SK-N-SH (cell line): ENCODE results near the gene SFXN3. TPM values are rescaled to one million over a fixed set of nuclear protein-coding genes. Genes with fewer than 3 reads are reported as not detected.

Experiments used
- CTCF ChIA-PET: fragments of 300-600, 350-600 bp; formaldehyde crosslinking; extraction: SDS; loops from one replicate; lab custom pipeline; 2021; lab: Yijun Ruan, JAX
- POLR2A ChIA-PET: fragments of 350-600 bp; sonication (Branson Sonifier 250); formaldehyde crosslinking; extraction: SDS; loops from one replicate; lab custom pipeline; 2020; ENCODE audit warnings: antibody characterized with exemption, inconsistent platforms; lab: Yijun Ruan, JAX
- DNase-seq: peaks from one replicate; pipeline ENCODE4 v3.0.0; 2012
- H2AFZ ChIP-seq: fragments of 200-600 bp; sonication (generic); 2 replicates; pipeline ENCODE4 v1.8.1; 2016; ENCODE audit warnings: antibody characterized with exemption, mild to moderate bottlenecking, low read depth
- H3F3A ChIP-seq: fragments of 200-600 bp; sonication (generic); replicated peaks from 2 replicates; pipeline ENCODE3; 2016; ENCODE audit warnings: antibody characterized with exemption, mild to moderate bottlenecking; ENCODE audit not compliant: insufficient read depth
- H3K27ac ChIP-seq, 2 experiments: fragments of 200-500 bp in 1 of 2; fragments of 200-600 bp in 1 of 2; sonication (Bioruptor generic) in 1 of 2; sonication (generic), shearing (Covaris generic) in 1 of 2; 2 replicates each; pipeline versions ENCODE4 v1.5.1 to v1.6.1; 2014 to 2016; ENCODE audit warnings: low read depth in 2 of 2, inconsistent platforms in 1 of 2, low read length in 1 of 2, mild to moderate bottlenecking in 1 of 2, mixed read lengths in 1 of 2
- H3K27me3 ChIP-seq: fragments of 200-600 bp; sonication (generic), shearing (Covaris generic); 2 replicates; pipeline ENCODE4 v1.6.1; 2016; ENCODE audit warnings: mixed run types; ENCODE audit not compliant: insufficient read depth
- H3K36me3 ChIP-seq, 2 experiments: fragments of 200-500 bp in 1 of 2; fragments of 200-600 bp in 1 of 2; sonication (Bioruptor generic) in 1 of 2; sonication (generic) in 1 of 2; replicated peaks in 1 of 2; 2 replicates each; pipeline versions ENCODE3 to v1.5.1; 2014 to 2016; ENCODE audit warnings: low read length in 1 of 2, mild to moderate bottlenecking in 1 of 2; ENCODE audit not compliant: insufficient read depth in 2 of 2, control insufficient read depth in 1 of 2
- H3K4me1 ChIP-seq, 2 experiments: fragments of 200-500 bp in 1 of 2; fragments of 200-600 bp in 1 of 2; sonication (Bioruptor generic) in 1 of 2; sonication (generic), shearing (Covaris generic) in 1 of 2; 2 replicates each; pipeline versions ENCODE4 v1.5.1 to v1.6.1; 2014 to 2016; ENCODE audit warnings: low read depth in 1 of 2, low read length in 1 of 2, mixed run types in 1 of 2; ENCODE audit not compliant: insufficient read depth in 2 of 2, control insufficient read depth in 1 of 2
- H3K4me2 ChIP-seq: fragments of 200-600 bp; sonication (generic), shearing (Covaris generic); 2 replicates; pipeline ENCODE4 v1.6.1; 2017; ENCODE audit warnings: mixed run types
- H3K4me3 ChIP-seq, 2 experiments: fragments of 200-500 bp in 1 of 2; fragments of 200-600 bp in 1 of 2; sonication (Bioruptor generic) in 1 of 2; sonication (generic), shearing (Covaris generic) in 1 of 2; 2 replicates each; pipeline versions ENCODE4 v1.5.1 to v1.8.1; 2014 to 2016; ENCODE audit warnings: low read depth in 2 of 2, inconsistent platforms in 1 of 2, low read length in 1 of 2, mild to moderate bottlenecking in 1 of 2, mixed read lengths in 1 of 2, moderate library complexity in 1 of 2
- H3K79me2 ChIP-seq: fragments of 200-600 bp; sonication (generic); 2 replicates; pipeline ENCODE4 v1.8.1; 2017; ENCODE audit warnings: mild to moderate bottlenecking; ENCODE audit not compliant: insufficient read depth
- H3K9ac ChIP-seq: fragments of 200-600 bp; sonication (generic); 2 replicates; pipeline ENCODE4 v1.6.1; 2017; ENCODE audit warnings: mixed run types
- H3K9me2 ChIP-seq: fragments of 200-600 bp; sonication (generic); 2 replicates; pipeline ENCODE4 v1.6.1; 2017; ENCODE audit warnings: mixed run types
- H3K9me3 ChIP-seq: fragments of 200-600 bp; sonication (generic); 2 replicates; pipeline ENCODE4 v1.6.1; 2017; ENCODE audit warnings: mixed run types, mild to moderate bottlenecking, moderate library complexity
- H4K20me1 ChIP-seq: fragments of 200-600 bp; sonication (generic); 2 replicates; pipeline ENCODE4 v1.6.1; 2017; ENCODE audit warnings: mild to moderate bottlenecking, mixed run types; ENCODE audit not compliant: insufficient read depth
- EP300 ChIP-seq, 2 experiments: IDR thresholded peaks; 2 replicates each; pipeline versions ENCODE4 v1.4.0 to v1.6.1; 2012; ENCODE audit warnings: borderline replicate concordance in 1 of 2, low read depth in 1 of 2, low read length in 1 of 2
- EZH2phosphoT487 ChIP-seq: fragments of 200-600 bp; sonication (generic); IDR thresholded peaks from 2 replicates; pipeline ENCODE4 v1.6.1; 2017; ENCODE audit warnings: low read depth, mixed run types, mild to moderate bottlenecking, antibody characterized with exemption, moderate library complexity, borderline replicate concordance
- FOXM1 ChIP-seq: IDR thresholded peaks from 2 replicates; pipeline ENCODE4 v1.4.0; 2012; ENCODE audit warnings: low read depth, mild to moderate bottlenecking
- MEF2A ChIP-seq: IDR thresholded peaks from 2 replicates; pipeline ENCODE4 v1.4.0; 2012; ENCODE audit warnings: low read depth, borderline replicate concordance
- NFIC ChIP-seq: IDR thresholded peaks from 2 replicates; pipeline ENCODE4 v1.4.0; 2012; ENCODE audit warnings: borderline replicate concordance
- POLR2AphosphoS5 ChIP-seq: IDR thresholded peaks from 2 replicates; pipeline ENCODE4 v1.6.1; 2012; ENCODE audit warnings: low read depth, low read length
- RAD21 ChIP-seq: IDR thresholded peaks from 2 replicates; pipeline ENCODE4 v1.6.1; 2012; ENCODE audit warnings: mild to moderate bottlenecking, low read length
- RFX5 ChIP-seq: IDR thresholded peaks from 2 replicates; pipeline ENCODE4 v1.6.1; 2012; ENCODE audit warnings: mild to moderate bottlenecking, improper control_type of control experiment, low read length
- RXRA ChIP-seq: IDR thresholded peaks from 2 replicates; pipeline ENCODE4 v1.4.0; 2012; ENCODE audit warnings: low read depth, mild to moderate bottlenecking, borderline replicate concordance
- SIN3A ChIP-seq: IDR thresholded peaks from 2 replicates; pipeline ENCODE4 v1.6.1; 2012; ENCODE audit warnings: low read depth, mild to moderate bottlenecking, low read length, moderate library complexity, borderline replicate concordance
- SMC3 ChIP-seq: IDR thresholded peaks from 2 replicates; pipeline ENCODE4 v1.6.1; 2012; ENCODE audit warnings: low read depth, low read length, improper control_type of control experiment
- TAF1 ChIP-seq: IDR thresholded peaks from 2 replicates; pipeline ENCODE4 v1.6.1; 2012; ENCODE audit warnings: low read depth, mild to moderate bottlenecking, low read length, moderate library complexity, borderline replicate concordance
- TCF12 ChIP-seq: IDR thresholded peaks from 2 replicates; pipeline ENCODE4 v1.4.0; 2012
- ZBTB33 ChIP-seq: IDR thresholded peaks from 2 replicates; pipeline ENCODE4 v1.4.0; 2012; ENCODE audit warnings: low read depth, borderline replicate concordance
- WGBS: methylation state at CpG from one replicate; pipeline ENCODE4 v1.1.6; 2017; ENCODE audit warnings: low lambda C conversion rate; 5-methylcytosine and 5-hydroxymethylcytosine counted together
- polyA plus RNA-seq, 3 experiments: library from polyadenylated mRNA; depleted of rRNA; stranded (reverse); fragments of >200 nt; gene quantifications; 2 replicates each; pipeline ENCODE4 v1.2.3, GENCODE V29; 2012
- TF ChIP-seq, protein P1 (sequence below): IDR thresholded peaks from 2 replicates; pipeline ENCODE4 v1.4.0; 2012; ENCODE audit warnings: low read depth, borderline replicate concordance
- TF ChIP-seq, protein P2 (sequence below): IDR thresholded peaks from 2 replicates; pipeline ENCODE4; 2012
- TF ChIP-seq, protein P3 (sequence below): fragments of 150-350 bp; IDR thresholded peaks from 2 replicates; pipeline ENCODE4 v1.6.1; 2016; ENCODE audit warnings: mild to moderate bottlenecking, low read depth, low read length
- TF ChIP-seq, protein P4 (sequence below): fragments of 200-600 bp; sonication (generic); IDR thresholded peaks from 2 replicates; pipeline ENCODE4 v1.6.1; 2017; ENCODE audit warnings: antibody characterized with exemption, mild to moderate bottlenecking, moderate library complexity

The SFXN3 gene
- polyA plus RNA-seq, 1 of the 3 experiments (the other 2 are of a cell fraction) = 142 TPM

- no peaks in the 10 kb centered on the region for H3K36me3 ChIP-seq
- no peak overlapping the region for H2AFZ ChIP-seq
- CTCF ChIA-PET = interaction anchor here (0.7 to 9.5 kb wide), 6 partner anchors 8 to 114 kb away, joined by 3 to 98 read pairs (median 6); no protein-coding TSS in a partner anchor
- H3K4me3 ChIP-seq = no peak overlapping the region
- POLR2A ChIA-PET = no interaction called here
- no peaks in the 10 kb centered on the region for H4K20me1 ChIP-seq
- H3K79me2 ChIP-seq = no peaks in the 10 kb centered on the region
- H3K9ac ChIP-seq = no peak overlapping the region
- no peaks in the 10 kb centered on the region for H3K9me2 ChIP-seq
- no peak for DNase-seq
- H3K4me1 ChIP-seq = peaks cover 8 to 20% of the 10 kb centered on the region in 2 experiments
- WGBS = 85% methylated on average over 16 of the region's 16 CpGs
- H3K4me2 ChIP-seq = no peak overlapping the region
- H3F3A ChIP-seq = peaks cover 18% of the 10 kb centered on the region
- H3K9me3 ChIP-seq = no peaks in the 10 kb centered on the region
- no peaks in the 10 kb centered on the region for H3K27me3 ChIP-seq
- TF ChIP-seq, protein P1, sequence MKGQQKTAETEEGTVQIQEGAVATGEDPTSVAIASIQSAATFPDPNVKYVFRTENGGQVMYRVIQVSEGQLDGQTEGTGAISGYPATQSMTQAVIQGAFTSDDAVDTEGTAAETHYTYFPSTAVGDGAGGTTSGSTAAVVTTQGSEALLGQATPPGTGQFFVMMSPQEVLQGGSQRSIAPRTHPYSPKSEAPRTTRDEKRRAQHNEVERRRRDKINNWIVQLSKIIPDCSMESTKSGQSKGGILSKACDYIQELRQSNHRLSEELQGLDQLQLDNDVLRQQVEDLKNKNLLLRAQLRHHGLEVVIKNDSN = no peak
- TF ChIP-seq FOXM1 (no peak), TCF12 (no peak), SMC3 (no peak), NFIC (no peak), MEF2A (no peak), TAF1 (no peak)
- no peak overlapping the region for H3K27ac ChIP-seq
Observed at GRCh38 chr10:101047268-101047667, 16.2 kb downstream of the SFXN3 start.

GRCh38 chr10:101047961-101048892, 17.2 kb downstream of the SFXN3 start:
- no peaks in the 10 kb centered on the region for H4K20me1 ChIP-seq
- H3K27ac ChIP-seq = no peak overlapping the region
- peaks cover 3% of the 10 kb centered on the region; the same call in 1 of the 2 replicates for H3K79me2 ChIP-seq
- DNase-seq = no peak
- peaks cover 8 to 15% of the 10 kb centered on the region in 2 experiments; a peak in 3 of 4 replicates for H3K4me1 ChIP-seq
- H3K4me2 ChIP-seq = no peak overlapping the region
- H3K9ac ChIP-seq = no peak overlapping the region
- ChIA-PET POLR2A (no interaction called here), CTCF (interaction anchor here (2.3 kb wide), 2 partner anchors 12 to 94 kb away, joined by 8 to 16 read pairs; no protein-coding TSS in a partner anchor)
- H2AFZ ChIP-seq = no peak overlapping the region
- no peaks in the 10 kb centered on the region for H3K9me3 ChIP-seq
- H3K9me2 ChIP-seq = no peaks in the 10 kb centered on the region
- peaks cover 14% of the 10 kb centered on the region for H3F3A ChIP-seq
- H3K27me3 ChIP-seq = no peaks in the 10 kb centered on the region
- WGBS = 94% methylated on average over 55 of the region's 62 CpGs
- H3K36me3 ChIP-seq = no peaks in the 10 kb centered on the region
- no peak overlapping the region for H3K4me3 ChIP-seq
- TF ChIP-seq, protein P2, sequence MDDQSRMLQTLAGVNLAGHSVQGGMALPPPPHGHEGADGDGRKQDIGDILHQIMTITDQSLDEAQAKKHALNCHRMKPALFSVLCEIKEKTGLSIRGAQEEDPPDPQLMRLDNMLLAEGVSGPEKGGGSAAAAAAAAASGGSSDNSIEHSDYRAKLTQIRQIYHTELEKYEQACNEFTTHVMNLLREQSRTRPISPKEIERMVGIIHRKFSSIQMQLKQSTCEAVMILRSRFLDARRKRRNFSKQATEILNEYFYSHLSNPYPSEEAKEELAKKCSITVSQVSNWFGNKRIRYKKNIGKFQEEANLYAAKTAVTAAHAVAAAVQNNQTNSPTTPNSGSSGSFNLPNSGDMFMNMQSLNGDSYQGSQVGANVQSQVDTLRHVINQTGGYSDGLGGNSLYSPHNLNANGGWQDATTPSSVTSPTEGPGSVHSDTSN = no peak
- TF ChIP-seq EZH2phosphoT487 (no peak), SIN3A (no peak), POLR2AphosphoS5 (no peak), ZBTB33 (no peak), EP300 (IDR thresholded peaks at IDR 0.05; ENCODE audit: borderline replicate concordance in 1 of 2, low read depth in 1 of 2, low read length in 1 of 2) (no peak), RAD21 (no peak), RXRA (no peak), RFX5 (no peak)
- TF ChIP-seq, protein P3, sequence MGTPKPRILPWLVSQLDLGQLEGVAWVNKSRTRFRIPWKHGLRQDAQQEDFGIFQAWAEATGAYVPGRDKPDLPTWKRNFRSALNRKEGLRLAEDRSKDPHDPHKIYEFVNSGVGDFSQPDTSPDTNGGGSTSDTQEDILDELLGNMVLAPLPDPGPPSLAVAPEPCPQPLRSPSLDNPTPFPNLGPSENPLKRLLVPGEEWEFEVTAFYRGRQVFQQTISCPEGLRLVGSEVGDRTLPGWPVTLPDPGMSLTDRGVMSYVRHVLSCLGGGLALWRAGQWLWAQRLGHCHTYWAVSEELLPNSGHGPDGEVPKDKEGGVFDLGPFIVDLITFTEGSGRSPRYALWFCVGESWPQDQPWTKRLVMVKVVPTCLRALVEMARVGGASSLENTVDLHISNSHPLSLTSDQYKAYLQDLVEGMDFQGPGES = no peak
- TF ChIP-seq, protein P4, sequence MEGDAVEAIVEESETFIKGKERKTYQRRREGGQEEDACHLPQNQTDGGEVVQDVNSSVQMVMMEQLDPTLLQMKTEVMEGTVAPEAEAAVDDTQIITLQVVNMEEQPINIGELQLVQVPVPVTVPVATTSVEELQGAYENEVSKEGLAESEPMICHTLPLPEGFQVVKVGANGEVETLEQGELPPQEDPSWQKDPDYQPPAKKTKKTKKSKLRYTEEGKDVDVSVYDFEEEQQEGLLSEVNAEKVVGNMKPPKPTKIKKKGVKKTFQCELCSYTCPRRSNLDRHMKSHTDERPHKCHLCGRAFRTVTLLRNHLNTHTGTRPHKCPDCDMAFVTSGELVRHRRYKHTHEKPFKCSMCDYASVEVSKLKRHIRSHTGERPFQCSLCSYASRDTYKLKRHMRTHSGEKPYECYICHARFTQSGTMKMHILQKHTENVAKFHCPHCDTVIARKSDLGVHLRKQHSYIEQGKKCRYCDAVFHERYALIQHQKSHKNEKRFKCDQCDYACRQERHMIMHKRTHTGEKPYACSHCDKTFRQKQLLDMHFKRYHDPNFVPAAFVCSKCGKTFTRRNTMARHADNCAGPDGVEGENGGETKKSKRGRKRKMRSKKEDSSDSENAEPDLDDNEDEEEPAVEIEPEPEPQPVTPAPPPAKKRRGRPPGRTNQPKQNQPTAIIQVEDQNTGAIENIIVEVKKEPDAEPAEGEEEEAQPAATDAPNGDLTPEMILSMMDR = no peak
- TF ChIP-seq, protein P1 = no peak
